Kidney capillary endothelial cell (primary cell): ENCODE results near the gene DNAH14.
"Not testable (repeated sequence)": the region's sequence is repeated elsewhere in the genome, so short reads cannot be mapped to it uniquely, and the experiment has no call there.

Source experiments
- DNase-seq: peaks from one replicate; pipeline ENCODE4 v3.0.0-alpha.2; 2018; ENCODE audit warnings: low spot score

The DNAH14 gene

GRCh38 chr1:225152061-225152460 lies 222.6 kb downstream of the DNAH14 start:
- DNase-seq: no peak

GRCh38 chr1:225155555-225155954 lies 226.1 kb downstream of the DNAH14 start:
- DNase-seq: no peak

GRCh38 chr1:225156254-225156653 lies 226.8 kb downstream of the DNAH14 start:
- peak; percentile 2 for DNase-seq

GRCh38 chr1:225158291-225158690 lies 228.8 kb downstream of the DNAH14 start:
- no peak for DNase-seq

DNA sequence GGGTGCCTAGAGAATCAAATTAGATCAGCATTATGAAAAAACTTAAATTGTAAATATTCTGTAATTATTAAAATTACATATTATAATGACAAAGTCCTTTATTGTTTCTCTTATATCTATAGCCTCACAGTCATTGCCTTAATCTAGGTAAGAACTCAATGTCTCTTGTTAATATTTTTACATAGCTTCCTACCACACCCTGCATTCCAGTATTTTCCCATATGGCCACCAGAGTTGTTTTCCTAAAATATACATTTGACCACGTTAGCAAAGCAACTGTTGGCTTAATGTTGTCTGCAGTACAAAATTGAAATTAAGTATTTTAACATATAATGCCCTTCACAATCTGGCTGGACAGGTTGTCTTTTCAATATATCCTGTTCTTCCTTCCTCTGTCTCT lies 230.3 kb downstream of the DNAH14 start:
- no peak for DNase-seq

- DNase-seq: not testable (repeated sequence)
These were observed 247.9 kb downstream of the DNAH14 start for GRCh38 chr1:225177409-225177808.

DNA sequence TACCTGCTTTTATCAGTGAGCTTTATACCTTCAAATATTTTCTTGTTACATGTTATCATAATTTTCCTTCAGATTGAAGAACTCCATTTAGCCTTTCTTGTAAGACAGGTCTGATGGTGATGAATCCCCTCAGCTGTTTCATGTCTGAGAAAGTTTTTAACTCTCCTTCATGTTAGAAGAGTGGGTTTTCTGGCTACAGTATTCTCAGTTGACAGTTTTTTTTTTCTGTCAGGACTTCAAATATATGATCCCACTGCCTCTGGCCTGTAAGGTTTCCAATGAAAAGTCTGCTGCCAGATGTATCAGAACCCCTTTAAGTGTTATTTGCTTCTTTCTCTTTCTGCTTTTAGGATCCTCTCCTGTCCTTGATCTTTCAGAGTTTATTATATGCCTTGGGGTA lies 250.2 kb downstream of the DNAH14 start:
- DNase-seq: no peak

DNA sequence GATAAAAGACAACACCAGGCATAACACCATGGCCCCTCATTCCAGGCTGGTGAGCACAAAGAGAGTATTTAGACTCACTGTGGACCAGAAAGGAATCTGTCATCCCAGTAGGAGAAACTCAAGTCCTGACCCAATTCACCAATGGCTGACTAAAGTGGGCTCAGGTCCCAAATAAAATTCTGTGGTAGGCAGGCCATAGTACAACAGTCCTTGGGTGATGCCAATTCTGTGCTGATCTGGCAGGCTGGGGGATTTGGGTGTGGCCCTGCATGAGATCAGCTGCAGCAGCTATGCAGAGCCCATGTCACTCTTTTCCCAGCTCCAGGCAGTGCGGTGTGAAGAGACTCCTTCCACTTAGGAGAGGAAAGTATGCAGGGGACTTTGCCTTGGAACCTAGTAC lies 253.2 kb downstream of the DNAH14 start:
- DNase-seq: no peak

DNA sequence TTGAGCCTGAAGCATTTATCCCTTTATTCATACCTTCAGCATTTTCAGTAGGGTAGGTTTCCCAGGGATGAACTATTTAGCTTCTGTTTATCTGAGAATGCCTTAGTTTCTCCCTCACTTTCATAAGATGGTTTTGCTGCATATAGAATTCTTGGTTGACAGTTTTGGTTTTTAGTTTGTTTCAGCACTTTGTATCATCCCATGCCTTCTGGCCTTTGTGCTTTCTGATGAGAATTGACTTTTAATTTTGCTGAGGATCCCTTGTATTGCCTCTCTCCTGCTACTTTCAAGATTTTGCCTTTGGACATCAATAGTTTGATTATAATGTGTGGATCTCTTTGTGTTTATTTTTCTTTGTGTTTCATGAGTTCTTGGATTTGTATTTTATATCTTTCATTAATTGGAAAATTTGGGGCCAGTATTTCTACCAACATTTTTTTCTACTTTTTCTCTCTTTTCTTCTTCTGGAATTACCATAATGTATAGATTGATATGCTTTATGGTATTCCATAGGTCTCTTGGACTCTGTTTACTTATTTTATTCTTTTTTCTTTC lies 261.8 kb downstream of the DNAH14 start:
- no peak for DNase-seq

DNA sequence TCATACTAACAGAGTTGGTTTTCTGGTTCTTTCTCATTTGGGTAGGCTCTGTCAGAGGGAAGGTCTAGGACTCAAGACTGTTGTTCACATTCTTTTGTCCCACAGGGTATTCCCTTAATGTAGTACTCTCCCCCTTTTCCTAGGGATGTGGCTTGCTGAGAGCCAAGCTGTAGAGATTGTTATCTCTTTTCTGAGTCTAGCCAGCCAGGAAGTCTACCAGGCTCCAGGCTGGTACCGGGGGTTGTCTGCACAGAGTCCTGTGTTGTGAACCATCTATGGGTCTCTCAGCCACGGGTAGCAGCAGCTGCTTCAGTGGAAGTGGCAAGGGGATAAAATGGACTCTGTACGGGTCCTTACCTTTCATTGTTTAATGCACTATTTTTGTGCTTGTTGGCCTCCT lies 272.0 kb downstream of the DNAH14 start:
- DNase-seq: no peak

GRCh38 chr1:225207791-225208190 lies 278.3 kb downstream of the DNAH14 start:
- no peak for DNase-seq

DNA sequence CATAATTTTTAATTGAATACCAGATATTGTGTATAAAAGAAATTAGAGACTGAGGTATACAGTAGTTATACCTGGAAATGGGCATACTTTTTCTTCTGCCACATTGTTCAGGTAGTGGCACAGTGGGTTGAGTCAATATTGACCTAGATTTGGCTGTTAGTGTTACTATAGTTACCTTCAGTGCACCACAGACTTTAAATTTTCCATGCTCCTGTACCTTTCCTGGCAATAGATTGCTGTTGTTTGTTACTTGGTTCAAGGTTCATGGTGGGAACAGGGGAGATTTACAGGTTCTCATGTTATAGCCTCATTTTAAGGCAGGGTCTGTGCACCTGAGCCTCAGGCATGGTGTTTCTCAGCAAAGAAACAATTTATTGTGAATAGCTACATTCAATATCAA lies 279.7 kb downstream of the DNAH14 start:
- no peak for DNase-seq

DNA sequence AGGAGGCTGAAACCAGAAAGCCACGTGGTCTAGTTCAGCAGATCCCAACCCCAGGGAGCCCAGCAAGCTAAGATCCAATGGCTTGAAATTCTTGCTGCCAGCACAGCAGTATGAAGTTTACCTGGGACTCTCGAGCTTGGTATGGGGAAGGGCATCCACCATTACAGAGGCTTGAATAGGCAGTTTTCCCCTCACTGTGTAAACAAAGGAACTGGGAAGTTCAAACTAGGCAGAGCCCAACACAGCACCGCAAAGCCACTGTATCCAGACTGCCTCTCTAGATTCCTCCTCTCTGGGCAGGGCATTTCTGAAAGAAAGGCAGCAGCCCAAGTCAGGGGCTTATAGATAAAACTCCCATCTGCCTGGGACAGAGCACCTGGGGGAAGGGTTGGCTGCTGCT lies 280.7 kb downstream of the DNAH14 start:
- DNase-seq: not testable (repeated sequence)

GRCh38 chr1:225211694-225212442 lies 282.4 kb downstream of the DNAH14 start:
- DNase-seq: not testable (repeated sequence)

- no peak for DNase-seq
These were observed 294.8 kb downstream of the DNAH14 start for GRCh38 chr1:225224287-225224686.

DNA sequence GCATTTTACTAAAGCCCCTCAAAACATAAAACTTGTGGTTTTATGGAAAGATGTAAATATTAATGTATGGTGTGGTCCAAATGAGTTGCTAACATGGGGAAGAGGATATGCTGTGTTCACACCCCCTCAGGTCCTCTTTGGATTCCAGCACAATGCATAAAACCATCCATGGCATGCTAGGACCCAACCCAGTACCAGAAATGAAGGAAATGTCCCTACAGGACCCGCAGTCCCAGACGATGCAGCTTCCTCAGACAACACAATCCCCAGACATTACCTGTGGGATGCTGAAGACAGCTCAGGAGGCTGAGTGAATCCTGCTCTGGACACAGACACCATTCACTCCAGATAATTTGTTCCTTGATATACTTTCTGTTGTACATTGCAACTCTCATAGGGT lies 296.2 kb downstream of the DNAH14 start:
- DNase-seq: no peak

GRCh38 chr1:225228871-225229303 lies 299.4 kb downstream of the DNAH14 start:
- DNase-seq: no peak

DNA sequence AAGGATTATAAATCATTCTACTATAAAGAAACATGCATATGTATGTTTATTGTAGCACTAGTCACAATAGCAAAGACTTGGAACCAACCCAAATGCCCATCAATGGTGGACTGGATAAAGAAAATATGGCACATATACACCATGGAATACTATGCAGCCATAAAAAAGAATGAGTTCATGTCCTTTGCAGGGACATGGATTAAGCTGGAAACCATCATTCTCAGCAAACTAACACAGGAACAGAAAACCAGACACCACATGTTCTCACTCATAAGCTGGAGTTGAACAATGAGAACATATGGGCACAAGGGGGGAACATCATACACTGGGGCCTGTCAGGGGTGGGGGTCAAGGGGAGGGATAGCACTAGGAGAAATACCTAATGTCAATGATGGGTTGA lies 300.0 kb downstream of the DNAH14 start:
- DNase-seq: not testable (repeated sequence)

DNA sequence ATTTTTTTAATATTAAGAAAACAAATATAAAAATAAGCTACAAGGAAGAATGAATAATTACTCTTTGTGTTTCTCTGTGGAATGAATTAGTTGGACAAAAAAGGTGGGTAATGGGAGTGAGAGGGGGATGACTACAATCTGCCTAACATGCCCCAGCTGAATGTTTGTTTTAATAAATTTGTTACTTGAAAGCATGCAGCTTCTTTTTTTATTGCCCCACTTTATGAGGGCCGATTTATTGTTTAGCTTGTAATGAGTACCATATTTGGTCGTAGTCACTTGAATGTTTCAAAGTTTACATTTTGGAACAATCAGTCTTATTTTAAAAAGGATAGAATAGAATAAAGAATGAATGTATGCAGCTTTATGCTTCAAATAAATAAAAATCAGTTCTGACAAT lies 301.0 kb downstream of the DNAH14 start:
- no peak for DNase-seq

- DNase-seq: not testable (repeated sequence)
These were observed 303.5 kb downstream of the DNAH14 start for GRCh38 chr1:225232930-225233329.

- no peak for DNase-seq
These were observed 313.1 kb downstream of the DNAH14 start for GRCh38 chr1:225242611-225243010.

DNA sequence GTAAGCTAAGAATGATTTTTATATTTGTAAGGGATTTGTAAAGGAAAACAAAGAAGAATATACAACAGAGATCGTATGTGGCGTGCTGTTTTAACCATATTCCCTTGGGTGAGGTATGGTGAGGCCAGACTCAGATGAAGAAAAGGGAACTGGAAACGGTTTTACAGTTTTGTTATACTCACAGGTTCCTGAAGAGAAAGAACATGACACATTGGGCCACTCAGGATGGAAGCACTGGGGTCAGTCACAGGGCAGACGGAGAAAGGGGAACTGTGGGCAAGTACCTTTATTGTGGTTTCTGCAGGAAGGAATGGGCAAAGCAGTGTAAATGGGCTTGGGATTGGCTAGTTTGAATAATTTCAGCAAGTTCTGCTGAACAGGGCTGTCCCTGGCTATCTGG lies 321.0 kb downstream of the DNAH14 start:
- no peak for DNase-seq

DNA sequence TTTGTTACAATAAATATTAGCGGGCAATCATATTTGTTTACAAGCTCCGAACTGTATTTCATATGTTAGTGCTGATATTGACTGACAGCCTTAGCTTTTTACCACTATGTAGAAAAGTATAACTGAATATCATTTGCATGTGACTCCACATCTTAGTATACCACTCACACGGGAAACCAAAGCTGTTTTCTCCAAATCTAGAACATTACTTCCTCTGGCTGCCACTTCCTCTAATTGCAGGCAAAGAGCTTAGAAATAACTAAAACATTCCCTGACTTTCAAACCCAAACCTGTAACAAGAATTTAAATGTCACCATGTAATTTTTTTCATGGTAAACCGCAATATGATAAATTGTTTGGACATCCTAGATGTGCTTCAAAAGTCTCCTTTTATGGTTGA lies 323.7 kb downstream of the DNAH14 start:
- no peak for DNase-seq

GRCh38 chr1:225253784-225254183 lies 324.3 kb downstream of the DNAH14 start:
- no peak for DNase-seq
